NCI-H345 (cell line): ENCODE data around the gene XPOT.

Experiments used
- DNase-seq: peaks from one replicate; lab custom pipeline; 2025; lab: John Stamatoyannopoulos, UW

XPOT gene

GRCh38 chr12:64469455-64470142, 65.4 kb downstream of the XPOT start:
- DNase-seq = no peak

GRCh38 chr12:64470495-64470894, 66.3 kb downstream of the XPOT start:
- DNase-seq = no peak

GRCh38 chr12:64473176-64473575, 69.0 kb downstream of the XPOT start:
- DNase-seq = no peak

- DNase-seq = no peak
Measured at GRCh38 chr12:64475518-64475917, 71.3 kb downstream of the XPOT start.

- no peak for DNase-seq
Measured at GRCh38 chr12:64476844-64477243, 72.7 kb downstream of the XPOT start.

GRCh38 chr12:64478661-64479060, 74.5 kb downstream of the XPOT start:
- DNase-seq = no peak

GRCh38 chr12:64480148-64480547, 76.0 kb downstream of the XPOT start:
- no peak for DNase-seq

GRCh38 chr12:64486657-64487056, 82.5 kb downstream of the XPOT start:
- DNase-seq = no peak

GRCh38 chr12:64491718-64492117, 87.5 kb downstream of the XPOT start:
- no peak for DNase-seq

GRCh38 chr12:64493513-64493912, 89.3 kb downstream of the XPOT start:
- no peak for DNase-seq

GRCh38 chr12:64494998-64495729, 91.0 kb downstream of the XPOT start:
- DNase-seq = no peak

GRCh38 chr12:64496839-64497400, 92.7 kb downstream of the XPOT start:
- no peak for DNase-seq

GRCh38 chr12:64497484-64497883, 93.3 kb downstream of the XPOT start:
- no peak for DNase-seq

- no peak for DNase-seq
Measured at GRCh38 chr12:64497903-64498302, 93.7 kb downstream of the XPOT start.

- no peak for DNase-seq
Measured at GRCh38 chr12:64500394-64500793, 96.2 kb downstream of the XPOT start.
